ENCODE data around the gene NCEH1.

NCEH1 gene

GRCh38 chr3:172711454-172711795, 558 bp upstream of the NCEH1 start:
- H3K36me3 ChIP-seq (replicated peaks): no peaks in the 10 kb centered on the region
- in situ Hi-C loops (cut with HindIII; ENCODE audit: low pct_ligation_motif_present, low sequenced_read_pairs): no loop called here
- DNase-seq: no peak

GRCh38 chr3:172709774-172710663, 848 bp downstream of the NCEH1 start:
- peak overlapping the region; percentile 83 for H3K27ac ChIP-seq

More at GRCh38 chr3:172711454-172711795, 558 bp upstream of the NCEH1 start:
- Histone ChIP-seq H3K4me3 (ENCODE audit: low read depth, low read length) (peak overlapping the region; percentile 98), H3K27ac (peak overlapping the region; percentile 83), H3K27me3 (replicated peaks) (no peaks in the 10 kb centered on the region)
- no peak for TF ChIP-seq CTCF (IDR thresholded peaks at IDR 0.05; ENCODE audit: low read depth, low read length, missing control alignments)

GRCh38 chr3:172708921-172709773, 1.7 kb downstream of the NCEH1 start:
- TF ChIP-seq CTCF (IDR thresholded peaks at IDR 0.05; ENCODE audit: low read depth, low read length, missing control alignments): no peak
- no peak overlapping the region for H3K4me3 ChIP-seq (ENCODE audit: low read depth, low read length)

More at GRCh38 chr3:172709774-172710663, 848 bp downstream of the NCEH1 start:
- H3K36me3 ChIP-seq (replicated peaks): no peaks in the 10 kb centered on the region
- no peak for TF ChIP-seq CTCF (IDR thresholded peaks at IDR 0.05; ENCODE audit: low read depth, low read length, missing control alignments)
- H3K4me3 ChIP-seq (ENCODE audit: low read depth, low read length): peak overlapping the region; percentile 98
- peak; percentile 24 for DNase-seq
- no peaks in the 10 kb centered on the region for H3K27me3 ChIP-seq (replicated peaks)
- in situ Hi-C loops (cut with HindIII; ENCODE audit: low pct_ligation_motif_present, low sequenced_read_pairs): no loop called here

GRCh38 chr3:172707967-172708366, 2.9 kb downstream of the NCEH1 start:
- peak; percentile 32 for DNase-seq

More at GRCh38 chr3:172708921-172709773, 1.7 kb downstream of the NCEH1 start:
- no peak for DNase-seq
- in situ Hi-C loops (cut with HindIII; ENCODE audit: low pct_ligation_motif_present, low sequenced_read_pairs): no loop called here
- Histone ChIP-seq H3K27ac (peak overlapping the region; percentile 83), H3K36me3 (replicated peaks) (no peaks in the 10 kb centered on the region), H3K27me3 (replicated peaks) (no peaks in the 10 kb centered on the region)

GRCh38 chr3:172707030-172707429, 3.8 kb downstream of the NCEH1 start:
- Histone ChIP-seq H3K36me3 (replicated peaks) (no peaks in the 10 kb centered on the region), H3K27ac (no peak overlapping the region)
- in situ Hi-C loops (cut with HindIII; ENCODE audit: low pct_ligation_motif_present, low sequenced_read_pairs): no loop called here

More at GRCh38 chr3:172707967-172708366, 2.9 kb downstream of the NCEH1 start:
- no peaks in the 10 kb centered on the region for H3K27me3 ChIP-seq (replicated peaks)
- H3K36me3 ChIP-seq (replicated peaks): no peaks in the 10 kb centered on the region
- H3K4me3 ChIP-seq (ENCODE audit: low read depth, low read length): no peak overlapping the region
- in situ Hi-C loops (cut with HindIII; ENCODE audit: low pct_ligation_motif_present, low sequenced_read_pairs): no loop called here
- no peak overlapping the region for H3K27ac ChIP-seq
- no peak for TF ChIP-seq CTCF (IDR thresholded peaks at IDR 0.05; ENCODE audit: low read depth, low read length, missing control alignments)

More at GRCh38 chr3:172707030-172707429, 3.8 kb downstream of the NCEH1 start:
- Histone ChIP-seq H3K4me3 (ENCODE audit: low read depth, low read length) (no peak overlapping the region), H3K27me3 (replicated peaks) (no peaks in the 10 kb centered on the region)
- TF ChIP-seq CTCF (IDR thresholded peaks at IDR 0.05; ENCODE audit: low read depth, low read length, missing control alignments): no peak
- DNase-seq: no peak

All from brain microvascular endothelial cell (primary cell).